Activated CD4-positive, alpha-beta T cell treated with anti-CD3 and anti-CD28 coated beads for 36 hours (primary cell): ENCODE measurements around the gene CHST11. TPM values are rescaled to one million over a fixed set of nuclear protein-coding genes. Genes with fewer than 3 reads are reported as not detected.

Source experiments
- microRNA-seq: library from miRNA; unstranded; fragments of <30 nt; microRNA quantifications from one replicate; pipeline ENCODE4 v1.2.0, GENCODE V29; 2021; ENCODE audit warnings: borderline replicate concordance
- total RNA-seq, 2 experiments: library from RNA; stranded (reverse); gene quantifications; one replicate each; pipeline ENCODE4 v1.2.3, GENCODE V29; 2021

CHST11 gene
- total RNA-seq, 2 experiments from 2014 or later, result 33.3 to 33.6 TPM

Small RNAs within 50 kb of the gene (microRNA-seq; reads per million reads assigned to microRNA genes)
- gene MIR3922, result 2.1 reads per million

Other genes starting within 250 kb of the CHST11 start
- gene TXNRD1, start 241.2 kb upstream of the CHST11 start, total RNA-seq, result 10 to 100 TPM; 66.7 to 88.0 TPM
- 1 to 10 TPM; 3.9 to 4.6 TPM for gene EID3, start 153.2 kb upstream of the CHST11 start, total RNA-seq